ENCODE measurements around the gene EFNA5.
"Not testable (repeated sequence)": the region's sequence is repeated elsewhere in the genome, so short reads cannot be mapped to it uniquely, and the experiment has no call there.

The EFNA5 gene

GRCh38 chr5:107365320-107366109, 305.2 kb downstream of the EFNA5 start:
- DNase-seq (ENCODE audit: low spot score), result no peak

- no peak for DNase-seq (ENCODE audit: low spot score)
These were observed 306.1 kb downstream of the EFNA5 start for GRCh38 chr5:107364443-107365319.

DNA sequence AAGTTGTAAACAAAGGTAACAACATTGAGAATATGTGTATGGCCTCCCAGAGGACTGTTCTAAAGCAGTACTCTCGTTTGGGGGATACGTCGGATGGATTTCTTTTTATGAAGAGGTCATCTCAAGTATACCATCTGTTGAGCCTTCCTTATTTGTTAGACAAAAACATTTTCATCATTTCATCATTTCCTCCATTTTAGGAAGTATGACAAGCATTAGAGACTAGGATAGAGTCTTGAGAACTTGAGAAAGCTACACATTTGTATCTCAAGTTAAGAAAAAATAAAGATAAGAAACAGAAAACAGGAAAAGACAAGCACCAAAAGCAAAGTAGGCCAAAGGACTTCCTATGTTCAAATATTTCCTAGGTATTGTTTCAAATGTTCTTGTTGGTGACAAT, 307.0 kb downstream of the EFNA5 start:
- DNase-seq (ENCODE audit: low spot score), result no peak

DNA sequence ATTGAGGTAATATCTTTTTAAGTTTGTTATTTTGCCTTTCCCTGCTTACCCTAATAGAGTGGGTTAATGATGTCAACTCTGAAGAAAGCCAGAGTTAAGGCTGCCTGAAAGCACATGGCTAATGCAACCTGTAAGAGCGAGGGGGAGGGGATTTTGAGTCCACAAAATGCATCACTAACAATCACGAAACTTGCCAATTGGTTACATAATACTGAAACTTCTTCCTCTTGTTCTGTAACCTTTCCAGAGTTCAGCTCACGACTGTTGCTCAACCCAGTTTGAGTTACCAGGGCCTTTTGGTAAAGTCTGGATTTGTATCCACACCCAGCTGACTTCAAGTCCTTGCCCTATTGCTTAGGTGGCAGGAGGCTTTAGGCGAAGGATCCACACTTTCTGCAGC, 308.8 kb downstream of the EFNA5 start:
- DNase-seq (ENCODE audit: low spot score), result no peak

- no peak for DNase-seq (ENCODE audit: low spot score)
These were observed 310.9 kb downstream of the EFNA5 start for GRCh38 chr5:107359916-107360234.

- DNase-seq (ENCODE audit: low spot score), result no peak
These were observed 311.5 kb downstream of the EFNA5 start for GRCh38 chr5:107359033-107359915.

DNA sequence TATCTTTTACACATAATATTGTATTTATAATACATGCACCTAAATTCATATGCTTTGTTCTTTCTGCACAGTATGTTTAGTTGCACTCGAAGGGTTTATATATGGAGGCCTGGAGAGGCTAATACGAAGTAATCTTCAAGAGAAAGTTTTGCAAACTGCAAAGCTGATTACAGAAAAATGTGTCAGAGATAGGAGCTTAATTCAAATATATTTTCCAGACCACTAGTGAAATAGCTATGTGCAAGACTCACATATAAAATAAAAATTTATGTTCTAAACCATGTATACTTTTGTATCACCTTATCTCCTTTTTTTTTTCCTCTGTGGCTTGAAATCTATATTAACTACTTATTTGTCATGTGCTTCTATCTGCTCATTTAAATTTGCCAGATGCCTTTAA, 313.8 kb downstream of the EFNA5 start:
- DNase-seq (ENCODE audit: low spot score), result no peak

- DNase-seq (ENCODE audit: low spot score), result no peak
These were observed 318.2 kb downstream of the EFNA5 start for GRCh38 chr5:107352576-107352975.

- DNase-seq (ENCODE audit: low spot score), result not testable (repeated sequence)
These were observed 324.2 kb downstream of the EFNA5 start for GRCh38 chr5:107346580-107346979.

DNA sequence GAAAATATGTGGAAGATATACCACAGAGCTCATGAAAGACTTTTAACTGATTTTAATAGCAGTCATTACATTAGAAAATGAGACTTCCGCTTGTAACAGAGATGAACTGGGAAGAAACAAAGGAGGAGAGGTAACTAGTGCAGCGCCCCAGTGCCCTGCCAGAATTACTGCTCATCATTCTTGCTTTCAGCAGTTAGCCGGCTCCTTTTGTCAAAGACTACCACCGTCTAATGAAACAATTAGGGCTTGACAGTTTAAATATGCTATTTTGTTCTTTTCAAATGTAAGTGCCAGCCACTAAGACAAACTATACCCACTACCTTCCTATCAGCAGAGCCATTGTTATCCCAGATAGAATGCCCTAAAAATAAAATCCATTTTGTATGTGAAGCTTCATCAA, 328.4 kb downstream of the EFNA5 start:
- DNase-seq (ENCODE audit: low spot score), result no peak

DNA sequence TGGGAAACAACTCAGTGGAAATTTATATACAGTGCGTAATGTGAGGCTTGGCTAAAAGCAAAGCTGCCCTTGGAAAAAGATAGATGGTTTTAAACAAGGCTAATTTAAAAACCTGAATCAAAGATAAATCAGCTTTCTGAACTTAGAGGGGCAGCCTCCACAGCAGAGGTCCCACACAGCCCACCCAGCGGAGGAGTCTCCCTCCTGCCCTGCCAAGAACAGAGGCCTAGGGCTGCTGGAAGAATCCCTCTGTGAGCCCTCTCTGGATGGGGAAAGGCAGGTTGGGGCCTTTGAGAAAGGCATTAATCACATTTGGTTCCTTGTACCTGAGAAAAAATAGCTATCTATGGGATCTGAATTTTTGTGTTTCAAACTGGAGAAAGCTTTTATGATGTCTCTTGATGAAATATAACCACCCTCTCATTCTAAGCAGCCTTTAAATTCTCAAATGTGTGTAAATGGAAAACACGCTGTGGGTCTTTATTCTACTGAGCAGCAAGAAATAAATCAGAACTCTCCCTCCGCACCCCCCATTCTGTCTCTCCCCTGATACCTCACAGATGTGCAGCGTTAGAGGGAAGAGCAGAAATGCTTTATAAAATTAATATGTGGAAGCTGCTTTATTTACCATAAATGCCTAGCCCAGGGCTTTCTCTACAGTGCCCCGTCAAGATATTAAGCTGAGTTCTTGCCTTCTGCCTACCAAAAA, 329.2 kb downstream of the EFNA5 start:
- no peak for DNase-seq (ENCODE audit: low spot score)

DNA sequence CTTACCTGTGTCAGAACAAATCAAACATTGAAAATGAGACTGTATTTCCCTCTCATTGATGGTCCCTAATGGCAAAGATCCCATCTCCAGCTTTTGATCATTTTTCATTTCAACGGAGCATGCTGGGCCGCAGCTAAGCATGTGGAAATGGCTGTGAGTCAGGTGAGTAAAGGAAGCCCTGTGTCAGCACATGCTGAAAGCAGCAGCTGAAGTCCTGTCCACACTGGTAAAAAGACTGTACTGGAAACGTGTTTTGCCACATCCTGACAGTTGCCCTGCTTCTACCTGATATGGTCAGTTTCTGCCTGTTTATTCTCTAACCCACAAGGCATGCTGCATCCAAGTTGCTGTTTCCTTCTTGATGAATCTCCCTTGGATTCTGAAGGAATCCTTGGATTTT, 330.1 kb downstream of the EFNA5 start:
- no peak for DNase-seq (ENCODE audit: low spot score)

- no peak for DNase-seq (ENCODE audit: low spot score)
These were observed 332.4 kb downstream of the EFNA5 start for GRCh38 chr5:107338335-107338734.

DNA sequence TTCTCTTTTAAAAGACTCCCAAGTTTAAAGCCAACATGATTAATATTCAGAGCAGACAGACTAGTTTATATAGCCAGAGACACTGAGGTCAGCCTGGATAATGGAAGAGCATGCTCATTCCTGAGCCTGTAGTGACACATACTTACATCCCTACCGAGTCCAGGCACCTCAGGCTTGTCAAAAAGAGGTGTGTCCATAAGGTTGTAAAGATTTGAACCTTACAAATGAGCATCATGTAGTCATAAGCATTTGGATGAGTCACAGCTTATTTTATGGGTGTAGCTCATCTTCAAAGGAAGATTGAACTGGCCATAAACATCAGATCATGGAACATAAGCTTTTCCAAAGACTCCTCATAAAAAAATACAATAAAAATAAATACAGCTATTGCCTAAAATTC, 333.5 kb downstream of the EFNA5 start:
- DNase-seq (ENCODE audit: low spot score), result no peak

- no peak for DNase-seq (ENCODE audit: low spot score)
These were observed 338.9 kb downstream of the EFNA5 start for GRCh38 chr5:107331882-107332281.

- DNase-seq (ENCODE audit: low spot score), result no peak
These were observed 339.4 kb downstream of the EFNA5 start for GRCh38 chr5:107331312-107331711.

GRCh38 chr5:107330903-107331302, 339.8 kb downstream of the EFNA5 start:
- DNase-seq (ENCODE audit: low spot score), result no peak

DNA sequence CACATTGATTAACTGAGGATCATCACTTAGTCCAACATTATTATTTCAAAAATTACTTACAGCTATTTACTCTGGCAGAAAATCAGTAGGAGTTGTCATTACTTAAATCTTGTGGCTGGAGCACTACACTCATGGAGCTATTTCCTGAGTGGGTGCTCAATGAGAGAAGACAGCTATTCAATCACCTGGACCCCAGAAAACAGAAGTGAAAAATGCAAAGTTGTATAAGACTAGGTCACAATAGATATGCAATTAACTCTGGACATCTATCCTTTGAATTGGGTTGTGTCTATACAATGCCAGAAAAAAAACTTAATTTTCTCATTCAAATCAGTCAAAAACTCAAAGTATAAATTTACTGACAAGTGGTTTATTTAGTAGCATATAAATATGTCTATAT, 340.9 kb downstream of the EFNA5 start:
- no peak for DNase-seq (ENCODE audit: low spot score)

Measured in left forelimb (tissue), 1 donor.